OCI-LY7 (cell line): ENCODE results near the gene ATP1B1. TPM values are rescaled to one million over a fixed set of nuclear protein-coding genes. Genes with fewer than 3 reads are reported as not detected.

ENCODE experiments used
- BruUV-seq: library from RNA; stranded (reverse); fragments of 400-500 nt; replicated peaks from 2 replicates; lab custom pipeline; 2021; lab: Mats Ljungman, UMichigan
- CTCF ChIA-PET: fragments of 300-600 bp; sonication (Branson Sonifier 250); formaldehyde crosslinking; loops from one replicate; lab custom pipeline; 2022; ENCODE audit warnings: antibody characterized with exemption; ENCODE audit not compliant: unreplicated experiment; lab: Charles Lee
- POLR2A ChIA-PET: fragments of 300-600 bp; sonication (Branson Sonifier 250); formaldehyde crosslinking; loops from one replicate; lab custom pipeline; 2022; ENCODE audit warnings: antibody characterized with exemption; lab: Charles Lee
- DNase-seq: peaks from one replicate; pipeline ENCODE4 v3.0.0-alpha.2; 2015; ENCODE audit warnings: low spot score
- H2AFZ ChIP-seq: fragments of 200-600 bp; sonication (generic), shearing (Covaris generic); 2 replicates; pipeline ENCODE4 v1.6.1; 2014; ENCODE audit warnings: mild to moderate bottlenecking, antibody characterized with exemption, low read length, moderate library complexity
- H3K27ac ChIP-seq: fragments of 200-600 bp; sonication (generic); 2 replicates; pipeline ENCODE4 v1.5.1; 2014; ENCODE audit warnings: mixed run types, low read depth, mild to moderate bottlenecking, moderate library complexity, low read length, inconsistent platforms; ENCODE audit not compliant: poor library complexity, severe bottlenecking
- H3K36me3 ChIP-seq: fragments of 200-600 bp; sonication (generic); 2 replicates; pipeline ENCODE4 v1.6.1; 2014; ENCODE audit warnings: mild to moderate bottlenecking, antibody characterized with exemption, low read length, moderate library complexity, mixed read lengths; ENCODE audit not compliant: insufficient read depth
- H3K4me1 ChIP-seq: fragments of 200-600 bp; sonication (generic); 2 replicates; pipeline ENCODE4 v1.5.1; 2014; ENCODE audit warnings: mild to moderate bottlenecking, low read length; ENCODE audit not compliant: insufficient read depth, poor library complexity, severe bottlenecking
- H3K4me2 ChIP-seq: fragments of 200-600 bp; sonication (generic); 2 replicates; pipeline ENCODE4 v1.6.1; 2014; ENCODE audit warnings: mild to moderate bottlenecking, low read length
- H3K4me3 ChIP-seq: fragments of 200-600 bp; sonication (generic); 2 replicates; pipeline ENCODE4 v1.5.1; 2014; ENCODE audit warnings: mild to moderate bottlenecking, low read depth, low read length; ENCODE audit not compliant: poor library complexity, severe bottlenecking
- H3K79me2 ChIP-seq: fragments of 200-600 bp; sonication (generic); 2 replicates; pipeline ENCODE4 v1.6.1; 2016; ENCODE audit warnings: low read depth, mild to moderate bottlenecking, low read length, moderate library complexity, mixed read lengths; ENCODE audit not compliant: insufficient read depth
- H3K9me2 ChIP-seq: fragments of 200-600 bp; sonication (generic); 2 replicates; pipeline ENCODE4 v1.6.1; 2016; ENCODE audit warnings: mild to moderate bottlenecking, low read length, mixed read lengths; ENCODE audit not compliant: insufficient read depth
- H3K9me3 ChIP-seq: fragments of 200-600 bp; sonication (generic); 2 replicates; pipeline ENCODE4 v1.6.1; 2014; ENCODE audit warnings: mild to moderate bottlenecking, mixed run types, low read length, mixed read lengths
- H4K20me1 ChIP-seq: fragments of 200-600 bp; sonication (generic); 2 replicates; pipeline ENCODE4 v1.6.1; 2014; ENCODE audit warnings: mild to moderate bottlenecking, antibody characterized with exemption, low read length, moderate library complexity, mixed read lengths; ENCODE audit not compliant: insufficient read depth
- CTCF ChIP-seq: fragments of 200-600 bp; sonication (generic); conservative IDR thresholded peaks from 2 replicates; pipeline ENCODE4 v1.5.1; 2014; ENCODE audit warnings: mild to moderate bottlenecking, antibody characterized with exemption, low read length, moderate library complexity, mixed read lengths
- EZH2phosphoT487 ChIP-seq: fragments of 200-600 bp; sonication (generic); IDR thresholded peaks from 2 replicates; pipeline ENCODE4 v1.6.1; 2018; ENCODE audit warnings: low read depth, borderline replicate concordance, mild to moderate bottlenecking, mixed run types, antibody characterized with exemption, low read length, moderate library complexity, mixed read lengths
- intact Hi-C: fragments of 100-400 bp; cut with micrococcal nuclease; formaldehyde crosslinking; loops from one replicate; pipeline ENCODE4 v1.10.0; 2022; ENCODE audit not compliant: unreplicated experiment
- small RNA-seq: library from RNA; depleted of rRNA; stranded (forward); fragments of <200 nt; gene quantifications from one replicate; pipeline ENCODE3, GENCODE V24; 2014
- total RNA-seq, 2 experiments: library from RNA; depleted of rRNA in 1 of 2; stranded (reverse); fragments of >200 nt in 1 of 2; shearing (Covaris generic) in 1 of 2; gene quantifications; 2 replicates each; pipeline ENCODE4 v1.2.3, GENCODE V29; 2014 to 2022

ATP1B1 gene
- total RNA-seq, 2 experiments from 2014 or later: 17.5 to 22.5 TPM

- Histone ChIP-seq H3K36me3 (no peaks in the 10 kb centered on the region), H3K79me2 (no peaks in the 10 kb centered on the region), H3K27ac (no peak overlapping the region), H3K4me3 (no peak overlapping the region), H3K4me1 (no peaks in the 10 kb centered on the region), H3K9me2 (no peaks in the 10 kb centered on the region), H3K9me3 (no peaks in the 10 kb centered on the region), H3K4me2 (no peak overlapping the region), H2AFZ (no peak overlapping the region), H4K20me1 (no peaks in the 10 kb centered on the region)
- TF ChIP-seq CTCF (no peak), EZH2phosphoT487 (no peak)
- intact Hi-C loops: no loop called here
- CTCF ChIA-PET: no interaction called here
- no peak for DNase-seq
- POLR2A ChIA-PET: interaction anchor here (1.0 to 2.3 kb wide), 3 partner anchors 10 to 15 kb away, joined by 3 to 9 read pairs (median 3); no protein-coding TSS in a partner anchor
- no TSS peak for BruUV-seq
Measured at GRCh38 chr1:169180174-169180573, 73.7 kb downstream of the ATP1B1 start.

Small RNA genes lying within 50 kb of the gene (small RNA-seq; reads per million reads assigned to genes)
- not detected for gene RNA5SP66
